CD4-positive, alpha-beta T cell (primary cell): Measurements from ENCODE around the gene ADAT3. TPM values are rescaled to one million over a fixed set of nuclear protein-coding genes. Genes with fewer than 3 reads are reported as not detected.

Source experiments
- ATAC-seq: fragments of 200-7000 bp; cut with Tn5 transposase; one replicate; pipeline ENCODE4 v1.10.0; 2022; ENCODE audit warnings: mild to moderate bottlenecking; ENCODE audit not compliant: poor library complexity
- CTCF ChIA-PET: fragments of 350-600 bp; sonication (Branson Sonifier 250); formaldehyde crosslinking; loops from one replicate; lab custom pipeline; 2021; ENCODE audit warnings: antibody characterized with exemption, inconsistent platforms; lab: Charles Lee
- POLR2A ChIA-PET: fragments of 350-600 bp; sonication (Branson Sonifier 250); formaldehyde crosslinking; loops from one replicate; lab custom pipeline; 2021; ENCODE audit warnings: antibody characterized with exemption, inconsistent platforms; lab: Charles Lee
- DNase-seq, 14 experiments: peaks; one replicate each; pipeline ENCODE4 v3.0.0-alpha.2; 2013 to 2020; ENCODE audit warnings: mixed read lengths in 2 of 14
- H3K27ac ChIP-seq, 2 donors: one replicate each; pipeline versions ENCODE4 v1.5.1 to v1.7.0; 2013; ENCODE audit warnings: low read length in 2 of 2, low read depth in 1 of 2, mild to moderate bottlenecking in 1 of 2
- H3K27me3 ChIP-seq, 2 experiments: 1 replicate in 1 of 2; 2 replicates in 1 of 2; pipeline versions ENCODE4 v1.6.1 to v1.7.0; 2013; ENCODE audit warnings: low read length in 2 of 2, control low read depth in 1 of 2, mild to moderate bottlenecking in 1 of 2, moderate library complexity in 1 of 2; ENCODE audit not compliant: insufficient read depth in 2 of 2, control insufficient read depth in 1 of 2
- H3K36me3 ChIP-seq: one replicate; pipeline ENCODE4 v1.6.1; 2013; ENCODE audit warnings: low read length, control low read depth; ENCODE audit not compliant: insufficient read depth
- H3K4me1 ChIP-seq: one replicate; pipeline ENCODE4 v1.6.1; 2013; ENCODE audit warnings: low read length, control low read depth; ENCODE audit not compliant: insufficient read depth
- H3K4me3 ChIP-seq: one replicate; pipeline ENCODE4 v1.5.1; 2013; ENCODE audit warnings: mild to moderate bottlenecking, low read length, moderate library complexity
- H3K9me3 ChIP-seq, 2 experiments: 1 replicate in 1 of 2; 2 replicates in 1 of 2; pipeline versions ENCODE4 v1.6.1 to v1.7.0; 2013; ENCODE audit warnings: low read length in 2 of 2, mild to moderate bottlenecking in 2 of 2, control low read depth in 1 of 2, moderate library complexity in 1 of 2; ENCODE audit not compliant: control insufficient read depth in 1 of 2, insufficient read depth in 1 of 2
- H3K27ac Mint-ChIP-seq: one replicate; pipeline ENCODE4 v1.8.0; 2020; ENCODE audit warnings: mixed read lengths
- H3K27me3 Mint-ChIP-seq: one replicate; pipeline ENCODE4 v1.8.0; 2021; ENCODE audit warnings: mixed read lengths
- H3K36me3 Mint-ChIP-seq: one replicate; pipeline ENCODE4 v1.8.0; 2021; ENCODE audit warnings: low read depth, mixed read lengths
- H3K4me1 Mint-ChIP-seq: one replicate; pipeline ENCODE4 v1.8.0; 2021; ENCODE audit warnings: low read depth, mixed read lengths
- H3K4me3 Mint-ChIP-seq: one replicate; pipeline ENCODE4 v1.8.0; 2020; ENCODE audit warnings: mild to moderate bottlenecking, mixed read lengths
- H3K9me3 Mint-ChIP-seq: one replicate; pipeline ENCODE4 v1.8.0; 2020; ENCODE audit warnings: mixed read lengths
- intact Hi-C, 2 experiments: fragments of 100-400 bp; cut with DNase I in 1 of 2; cut with micrococcal nuclease in 1 of 2; formaldehyde crosslinking; loops; one replicate each; pipeline versions ENCODE4 v1.15.1 to v1.9.0; 2023 to 2025; cut with DNase I, micrococcal nuclease
- total RNA-seq, 174 experiments: library from RNA in 2 of 174; stranded (reverse) in 2 of 174; gene quantifications; one replicate each; pipeline ENCODE4 v1.2.3 and lab custom pipeline; 2021 to 2026
- TF ChIP-seq, protein P1 (sequence below): fragments of 200-600 bp; IDR thresholded peaks from one replicate; pipeline ENCODE4 v1.8.0; 2022; ENCODE audit warnings: antibody characterized with exemption, mild to moderate bottlenecking

The ADAT3 gene
- total RNA-seq, 2 experiments from 2014 or later = 7.9 to 8.2 TPM

DNA sequence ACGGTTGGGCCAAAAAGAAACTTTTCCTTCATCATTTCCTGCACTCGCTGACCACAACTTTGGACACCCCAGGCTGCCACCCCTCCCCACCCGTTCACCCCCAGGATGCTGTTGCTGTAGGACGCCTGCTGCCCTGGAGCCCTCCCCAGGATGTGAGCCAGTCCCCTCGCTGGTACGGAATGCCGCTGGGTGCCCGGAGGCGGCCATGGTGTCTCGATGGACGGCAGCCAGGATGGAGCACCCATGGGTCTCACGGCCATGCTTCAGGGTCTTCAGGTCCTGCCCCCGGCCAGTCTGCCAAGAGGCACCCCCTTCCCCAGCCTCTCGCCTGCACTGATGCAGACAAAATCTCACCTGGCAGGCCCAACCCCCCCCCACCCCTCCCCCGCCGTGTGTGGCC is 20.3 kb downstream of the ADAT3 start:
- DNase-seq = no peak
- Histone ChIP-seq H3K27ac (no peak overlapping the region), H3K27me3 (no peaks in the 10 kb centered on the region), H3K4me1 (peaks cover 62% of the 10 kb centered on the region), H3K4me3 (no peak overlapping the region), H3K9me3 (no peaks in the 10 kb centered on the region), H3K36me3 (peaks cover 13% of the 10 kb centered on the region)
- intact Hi-C loops = loop anchor here in 1 of 2 experiments (5.0 kb wide), 1 partner anchor 37 kb away; no protein-coding TSS in a partner anchor
- Mint-ChIP-seq H3K4me3 (no peak overlapping the region), H3K4me1 (peaks cover 25% of the 10 kb centered on the region), H3K9me3 (no peaks in the 10 kb centered on the region), H3K36me3 (no peaks in the 10 kb centered on the region), H3K27ac (no peak overlapping the region), H3K27me3 (no peaks in the 10 kb centered on the region)
- CTCF ChIA-PET = no interaction called here
- ATAC-seq = no peak
- POLR2A ChIA-PET = no interaction called here
- TF ChIP-seq, protein P1, sequence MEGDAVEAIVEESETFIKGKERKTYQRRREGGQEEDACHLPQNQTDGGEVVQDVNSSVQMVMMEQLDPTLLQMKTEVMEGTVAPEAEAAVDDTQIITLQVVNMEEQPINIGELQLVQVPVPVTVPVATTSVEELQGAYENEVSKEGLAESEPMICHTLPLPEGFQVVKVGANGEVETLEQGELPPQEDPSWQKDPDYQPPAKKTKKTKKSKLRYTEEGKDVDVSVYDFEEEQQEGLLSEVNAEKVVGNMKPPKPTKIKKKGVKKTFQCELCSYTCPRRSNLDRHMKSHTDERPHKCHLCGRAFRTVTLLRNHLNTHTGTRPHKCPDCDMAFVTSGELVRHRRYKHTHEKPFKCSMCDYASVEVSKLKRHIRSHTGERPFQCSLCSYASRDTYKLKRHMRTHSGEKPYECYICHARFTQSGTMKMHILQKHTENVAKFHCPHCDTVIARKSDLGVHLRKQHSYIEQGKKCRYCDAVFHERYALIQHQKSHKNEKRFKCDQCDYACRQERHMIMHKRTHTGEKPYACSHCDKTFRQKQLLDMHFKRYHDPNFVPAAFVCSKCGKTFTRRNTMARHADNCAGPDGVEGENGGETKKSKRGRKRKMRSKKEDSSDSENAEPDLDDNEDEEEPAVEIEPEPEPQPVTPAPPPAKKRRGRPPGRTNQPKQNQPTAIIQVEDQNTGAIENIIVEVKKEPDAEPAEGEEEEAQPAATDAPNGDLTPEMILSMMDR = no peak

DNA sequence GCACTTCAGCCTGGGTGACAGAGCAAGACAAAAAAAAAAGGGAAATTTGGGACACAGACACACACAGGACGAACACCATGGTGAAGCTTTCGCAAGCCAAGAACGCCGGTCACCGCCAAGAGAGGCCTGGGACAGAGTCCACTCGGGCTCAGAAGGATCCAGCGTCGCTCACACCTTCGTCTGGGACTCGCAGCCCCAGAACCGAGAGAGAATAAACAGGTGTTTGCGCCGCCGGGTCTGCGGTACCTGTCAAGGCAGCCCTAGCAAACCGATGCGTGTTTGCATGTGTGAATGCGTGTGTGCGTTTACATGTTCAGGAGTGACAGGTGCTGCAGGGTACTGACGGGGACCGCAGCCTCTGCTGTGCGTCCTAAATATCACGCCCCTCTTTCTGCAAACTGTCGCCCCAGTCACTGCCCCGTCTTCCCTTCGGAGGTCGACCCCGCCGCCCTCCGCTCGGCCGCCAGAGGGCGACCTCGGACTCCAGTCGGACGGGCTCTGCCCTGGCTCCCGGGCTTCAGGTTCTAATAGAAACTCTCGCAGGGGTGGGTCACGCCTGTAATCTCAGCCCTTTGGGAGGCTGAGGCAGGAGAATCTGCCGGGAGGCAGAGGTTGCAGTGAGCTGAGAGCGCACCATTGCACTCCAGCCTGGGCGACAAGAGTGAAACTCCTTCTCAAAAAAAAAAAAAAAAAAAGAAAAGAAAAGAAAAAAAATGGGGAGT is 24.0 kb downstream of the ADAT3 start:
- POLR2A ChIA-PET = interaction anchor here (0.6 to 1.9 kb wide), 4 partner anchors 13 to 65 kb away, joined by 4 to 9 read pairs (median 4); no protein-coding TSS in a partner anchor
- H3K9me3 Mint-ChIP-seq = no peaks in the 10 kb centered on the region
- Histone ChIP-seq H3K4me3 (peak overlapping the region; percentile 47), H3K27ac (no peak overlapping the region), H3K27me3 (no peaks in the 10 kb centered on the region), H3K4me1 (peaks cover 42% of the 10 kb centered on the region), H3K36me3 (peaks cover 4% of the 10 kb centered on the region), H3K9me3 (peaks cover 0 to 9% of the 10 kb centered on the region in 2 experiments)
- CTCF ChIA-PET = interaction anchor here (0.8 to 2.1 kb wide), 5 partner anchors 13 to 164 kb away, joined by 3 to 11 read pairs (median 4); no protein-coding TSS in a partner anchor
- peak; percentile 64 to 89 (median 80) for DNase-seq
- intact Hi-C loops = loop anchor here (1.0 to 5.0 kb wide), 4 partner anchors 14 to 140 kb away; partner anchors contain the start of genes ADAT3 (in 1 of the 2) and SCAMP4 (in 1 of the 2)
- peaks cover 27% of the 10 kb centered on the region for H3K4me1 Mint-ChIP-seq
- peak; percentile 85 for ATAC-seq
- peak overlapping the region; percentile 56 for H3K27ac Mint-ChIP-seq
- H3K36me3 Mint-ChIP-seq = no peaks in the 10 kb centered on the region
- H3K27me3 Mint-ChIP-seq = no peaks in the 10 kb centered on the region
- H3K4me3 Mint-ChIP-seq = peak overlapping the region; percentile 82
- TF ChIP-seq, protein P1 = peak; percentile 90

DNA sequence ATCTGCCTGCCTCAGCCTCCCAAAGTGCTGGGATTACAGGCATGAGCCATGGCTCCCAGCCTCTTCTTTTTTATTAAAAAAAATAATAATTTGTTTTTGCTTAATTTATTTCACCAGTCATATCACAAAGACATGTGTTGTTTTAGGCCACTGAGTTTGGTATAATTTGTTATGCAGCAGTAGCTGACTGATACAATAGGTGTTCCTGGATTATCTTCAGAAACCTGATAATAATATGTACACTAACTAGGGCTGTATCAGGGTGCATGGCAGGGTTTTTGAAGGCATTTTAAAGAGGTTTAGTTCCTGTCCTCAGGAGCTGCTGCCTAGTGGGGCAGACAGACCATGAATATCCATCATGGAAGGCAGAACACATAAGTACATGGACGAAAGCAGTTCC is 26.2 kb downstream of the ADAT3 start:
- POLR2A ChIA-PET = interaction anchor here (0.6 to 1.9 kb wide), 3 partner anchors 11 to 152 kb away, joined by 3 to 9 read pairs (median 3); no protein-coding TSS in a partner anchor
- H3K27ac ChIP-seq = no peak overlapping the region
- CTCF ChIA-PET = interaction anchor here (0.9 kb wide), 1 partner anchor 67 kb away, joined by 3 read pairs; no protein-coding TSS in a partner anchor
- TF ChIP-seq, protein P1 = no peak
- Mint-ChIP-seq H3K27ac (no peak overlapping the region), H3K4me1 (peaks cover 35% of the 10 kb centered on the region), H3K36me3 (no peaks in the 10 kb centered on the region), H3K4me3 (peak overlapping the region; percentile 25), H3K27me3 (no peaks in the 10 kb centered on the region), H3K9me3 (no peaks in the 10 kb centered on the region)
- H3K9me3 ChIP-seq = peaks cover 0 to 17% of the 10 kb centered on the region in 2 experiments
- H3K27me3 ChIP-seq = no peaks in the 10 kb centered on the region
- H3K4me3 ChIP-seq = no peak overlapping the region
- H3K4me1 ChIP-seq = peaks cover 35% of the 10 kb centered on the region
- ATAC-seq (no peak), DNase-seq (no peak)
- intact Hi-C loops = no loop called here
- no peaks in the 10 kb centered on the region for H3K36me3 ChIP-seq
